GM21528 (cell line): ENCODE results near the gene PSMD9.
"Not testable (repeated sequence)": the region's sequence is repeated elsewhere in the genome, so short reads cannot be mapped to it uniquely, and the experiment has no call there.

Source experiments
- ATAC-seq: cut with Tn5 transposase; IDR thresholded peaks from one replicate; pipeline ENCODE4 v1.9.1; 2021; ENCODE audit warnings: mild to moderate bottlenecking, moderate library complexity; ENCODE audit not compliant: unreplicated experiment, low FRiP score

The PSMD9 gene

DNA sequence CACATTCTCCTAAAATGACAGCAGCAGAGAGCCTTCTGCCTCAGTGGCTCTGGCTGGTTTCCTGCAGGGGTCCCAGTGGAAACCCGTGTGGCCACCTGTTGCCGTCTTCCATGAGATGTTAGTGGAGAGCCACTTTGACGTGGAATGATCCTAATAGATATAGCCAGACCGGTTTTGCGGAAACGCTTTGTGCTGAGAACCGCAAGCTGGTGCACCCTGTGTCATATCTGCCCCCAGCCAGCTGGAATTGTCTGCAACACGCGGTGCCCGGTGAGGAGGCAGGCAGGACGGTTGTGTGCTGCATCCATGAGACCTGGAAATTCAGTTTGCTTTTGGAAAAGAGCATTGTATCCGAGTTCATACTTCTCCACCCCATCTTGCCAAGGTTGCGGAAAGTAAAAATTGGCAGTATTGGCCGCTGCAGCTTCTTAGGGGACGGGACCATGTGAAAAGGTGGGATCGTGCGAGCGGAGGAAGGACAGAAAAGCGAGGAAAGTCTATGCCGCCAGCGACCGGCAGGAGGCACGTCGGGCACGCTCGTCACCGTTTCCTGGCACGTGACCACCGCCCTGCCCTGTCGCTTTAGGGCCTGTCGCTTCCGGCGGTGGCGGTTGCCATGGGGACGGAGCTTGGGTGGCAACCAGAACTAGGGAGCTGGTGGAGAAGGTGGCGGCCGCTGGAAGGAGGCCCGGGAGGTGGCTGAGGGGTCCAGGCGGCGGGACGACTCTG is 29.5 kb downstream of the PSMD9 start, which contains the start of gene CFAP251:
TSS of gene CFAP251 (plus strand) at position 643 of the 729 bp plus-strand sequence. CDS start 2,714 bp downstream, outside the sequence.
- peak; percentile 85 for ATAC-seq

DNA sequence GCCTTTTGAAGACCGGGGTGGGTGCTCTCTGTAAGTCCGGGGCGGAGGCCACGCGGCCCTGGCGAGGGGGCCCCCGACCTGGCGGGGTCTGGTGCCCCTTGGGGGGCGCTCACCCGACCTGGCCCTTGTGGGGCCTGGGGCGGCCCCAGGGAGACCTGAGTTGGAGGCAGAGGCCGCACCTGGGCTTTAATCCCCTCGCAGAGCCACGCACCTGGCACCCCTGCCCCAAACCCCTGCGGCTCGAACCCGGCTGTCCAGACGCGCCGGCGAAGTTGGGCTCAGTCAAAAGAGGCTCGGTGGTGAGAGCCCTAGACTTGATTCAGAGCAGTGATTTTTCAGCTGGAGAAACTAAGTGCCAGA is 30.1 kb downstream of the PSMD9 start:
- peak; percentile 40 for ATAC-seq

DNA sequence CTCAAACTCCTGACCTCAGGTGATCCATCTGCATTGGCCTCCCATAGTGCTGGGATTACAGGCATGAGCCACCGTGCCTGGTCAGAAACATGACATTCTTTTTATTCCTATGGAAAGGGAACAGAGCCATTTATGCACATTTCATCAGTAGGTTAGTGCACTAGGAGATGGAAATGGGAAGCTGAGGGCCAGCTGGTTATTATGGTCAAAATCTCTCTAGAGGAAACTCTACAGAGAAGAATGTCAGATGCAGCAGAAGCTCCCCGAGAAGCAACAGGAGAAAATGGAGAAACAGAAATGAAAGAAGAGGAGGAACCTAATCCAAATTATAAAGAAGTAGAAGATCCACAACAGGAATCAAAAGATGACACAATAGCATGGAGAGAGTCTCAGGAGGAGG is 32.5 kb downstream of the PSMD9 start:
- no peak for ATAC-seq

DNA sequence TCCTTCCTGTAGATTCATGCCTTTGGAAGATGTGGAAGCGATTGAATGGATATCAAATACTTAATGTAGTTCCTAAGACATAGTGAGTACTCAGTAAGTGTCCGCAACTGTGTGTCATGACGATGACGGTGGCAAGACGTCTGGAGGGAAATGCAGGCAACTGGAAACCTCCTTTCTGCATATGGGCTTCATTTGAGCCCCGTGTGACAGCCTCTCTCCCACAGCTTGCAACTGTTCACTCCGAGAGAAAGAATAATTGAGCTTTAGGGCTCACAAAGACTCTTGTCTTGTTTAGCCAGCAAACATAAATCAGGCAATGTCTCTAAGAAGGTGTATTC is 36.7 kb downstream of the PSMD9 start:
- no peak for ATAC-seq

DNA sequence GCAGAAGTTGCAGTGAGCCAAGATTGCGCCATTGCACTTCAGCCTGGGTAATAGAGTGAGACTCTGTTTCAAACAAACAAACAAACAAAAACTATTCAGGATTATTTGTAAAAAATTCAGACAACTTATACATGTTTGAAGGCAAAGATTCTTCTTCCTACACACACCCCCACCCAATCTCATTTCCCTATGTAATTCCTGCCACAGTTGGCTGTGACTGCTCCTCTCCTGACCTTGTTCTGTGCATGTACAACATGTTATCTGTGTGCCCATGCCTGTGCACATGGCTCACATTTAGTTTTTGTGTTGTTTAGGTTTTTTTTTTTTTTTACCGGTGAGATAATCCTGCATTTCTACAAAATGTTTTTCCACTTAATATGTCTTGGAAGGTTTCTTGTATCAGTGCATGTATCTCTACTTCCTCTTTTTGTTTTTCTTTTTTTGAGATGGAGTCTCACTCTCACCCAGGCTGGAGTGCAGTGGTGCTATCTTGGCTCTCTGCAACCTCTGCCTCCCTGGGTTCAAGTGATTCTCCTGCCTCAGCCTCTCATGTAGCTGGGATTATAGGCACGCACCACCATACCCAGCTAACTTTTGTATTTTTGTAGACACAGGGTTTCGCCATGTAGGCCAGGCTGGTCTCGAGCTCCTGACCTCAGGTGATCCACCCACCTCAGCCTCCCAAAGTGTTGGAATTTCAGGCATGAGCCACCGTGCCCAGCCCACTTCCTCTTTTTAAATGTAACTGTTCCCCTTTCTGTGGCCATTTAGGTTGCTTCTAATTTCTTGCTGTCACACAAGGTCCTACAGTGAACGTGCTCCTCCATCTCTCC is 38.5 kb downstream of the PSMD9 start:
- ATAC-seq: no peak

DNA sequence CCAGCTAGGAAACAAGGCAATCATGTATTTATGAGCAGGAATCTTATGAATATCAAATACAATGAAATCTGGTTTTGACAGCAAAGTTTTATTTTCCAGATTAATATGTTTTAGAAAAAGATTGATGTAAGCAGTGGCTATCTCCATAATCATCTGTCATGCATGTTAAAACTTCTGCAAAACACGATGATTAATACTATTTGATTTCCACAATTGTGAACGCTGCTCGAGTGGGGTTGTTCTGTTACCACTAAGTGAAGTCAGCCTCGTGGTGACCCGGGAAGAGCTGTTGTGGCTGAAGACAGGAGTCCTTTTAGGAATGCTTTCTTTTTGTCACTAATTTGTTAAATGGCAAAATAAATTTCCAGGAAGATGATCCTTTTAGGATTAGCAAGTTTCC is 39.2 kb downstream of the PSMD9 start:
- no peak for ATAC-seq

DNA sequence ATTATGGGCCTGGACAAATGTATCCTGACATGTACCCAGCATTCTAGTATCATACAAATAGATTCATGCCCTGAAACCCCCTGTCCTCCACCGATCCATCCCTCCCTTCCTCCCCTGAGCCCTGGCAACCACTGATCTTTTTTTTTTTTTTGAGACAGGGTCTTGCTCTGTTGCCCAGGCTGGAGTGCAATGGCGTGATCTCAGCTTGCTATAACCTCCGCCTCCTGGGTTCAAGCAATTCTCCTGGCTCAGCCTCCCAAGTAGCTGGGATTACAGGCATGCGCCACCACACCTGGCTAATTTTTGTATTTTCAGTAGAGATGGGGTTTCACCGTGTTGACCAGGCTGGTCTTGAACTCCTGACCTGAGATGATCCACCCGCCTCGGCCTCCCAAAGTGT is 41.0 kb downstream of the PSMD9 start:
- not testable (repeated sequence) for ATAC-seq

DNA sequence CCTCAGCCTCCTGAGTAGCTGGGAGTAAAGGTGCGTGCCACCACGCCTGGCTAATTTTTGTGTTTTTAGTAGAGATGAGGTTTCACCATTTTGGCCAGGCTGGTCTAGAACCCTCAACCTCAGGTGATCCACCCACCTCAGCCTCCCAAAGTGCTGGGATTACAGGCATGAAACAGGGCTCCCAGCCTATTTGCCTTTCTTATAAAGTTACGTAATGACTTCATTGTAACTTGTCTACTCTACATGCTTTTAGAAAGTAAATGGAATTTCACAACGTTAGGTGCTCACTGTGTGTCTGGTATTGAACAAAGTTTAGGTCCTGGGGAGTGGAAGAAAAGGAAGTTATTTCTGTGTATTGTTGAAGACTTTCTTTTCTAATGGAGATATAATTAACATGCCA is 42.3 kb downstream of the PSMD9 start:
- ATAC-seq: no peak

DNA sequence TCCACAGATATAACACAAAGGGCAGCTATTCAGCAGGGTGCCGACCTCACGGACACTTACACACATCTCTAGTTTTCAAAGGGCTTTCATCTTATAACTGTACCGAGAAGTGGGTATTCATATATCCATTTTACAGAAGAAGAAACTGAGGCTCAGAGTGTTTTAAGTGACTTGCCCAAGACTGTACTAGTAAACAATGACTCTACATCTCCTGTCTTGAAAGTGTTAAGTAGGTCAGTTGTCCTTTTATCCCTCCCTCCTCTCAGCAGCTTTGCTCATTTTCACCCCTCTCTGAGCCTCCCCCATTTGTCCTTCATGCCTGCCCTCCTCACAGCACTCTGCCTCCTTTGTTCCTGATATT is 43.6 kb downstream of the PSMD9 start:
- ATAC-seq: no peak

DNA sequence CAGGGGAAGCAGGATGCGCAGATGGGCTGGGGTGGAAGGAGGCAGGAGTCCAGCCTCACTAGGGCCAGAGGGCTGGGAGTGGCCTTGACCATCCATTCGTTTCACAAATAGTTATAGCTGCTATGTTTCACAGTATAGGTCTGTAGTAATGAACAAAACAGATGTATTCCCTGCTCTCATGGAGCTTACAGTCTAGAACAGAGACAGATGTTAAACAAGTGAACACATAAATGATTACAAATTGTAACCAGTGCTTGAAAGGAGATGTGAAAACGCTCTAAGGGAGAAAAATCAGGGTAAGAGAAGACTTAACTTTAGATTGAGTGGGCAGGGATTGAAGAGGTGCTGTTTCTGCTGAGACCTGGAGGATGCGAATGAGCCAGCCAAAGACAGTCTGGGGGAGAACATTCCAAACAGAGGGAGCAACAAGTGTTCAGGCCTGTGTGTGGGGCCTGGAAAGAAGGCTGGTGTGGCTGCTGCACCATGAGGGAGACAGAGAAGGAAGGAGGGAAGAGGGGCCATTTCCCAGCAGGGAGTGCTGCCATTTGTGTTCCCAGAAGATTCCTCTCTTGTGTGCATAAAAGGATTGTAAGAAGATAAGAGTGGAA is 44.4 kb downstream of the PSMD9 start:
- ATAC-seq: no peak

DNA sequence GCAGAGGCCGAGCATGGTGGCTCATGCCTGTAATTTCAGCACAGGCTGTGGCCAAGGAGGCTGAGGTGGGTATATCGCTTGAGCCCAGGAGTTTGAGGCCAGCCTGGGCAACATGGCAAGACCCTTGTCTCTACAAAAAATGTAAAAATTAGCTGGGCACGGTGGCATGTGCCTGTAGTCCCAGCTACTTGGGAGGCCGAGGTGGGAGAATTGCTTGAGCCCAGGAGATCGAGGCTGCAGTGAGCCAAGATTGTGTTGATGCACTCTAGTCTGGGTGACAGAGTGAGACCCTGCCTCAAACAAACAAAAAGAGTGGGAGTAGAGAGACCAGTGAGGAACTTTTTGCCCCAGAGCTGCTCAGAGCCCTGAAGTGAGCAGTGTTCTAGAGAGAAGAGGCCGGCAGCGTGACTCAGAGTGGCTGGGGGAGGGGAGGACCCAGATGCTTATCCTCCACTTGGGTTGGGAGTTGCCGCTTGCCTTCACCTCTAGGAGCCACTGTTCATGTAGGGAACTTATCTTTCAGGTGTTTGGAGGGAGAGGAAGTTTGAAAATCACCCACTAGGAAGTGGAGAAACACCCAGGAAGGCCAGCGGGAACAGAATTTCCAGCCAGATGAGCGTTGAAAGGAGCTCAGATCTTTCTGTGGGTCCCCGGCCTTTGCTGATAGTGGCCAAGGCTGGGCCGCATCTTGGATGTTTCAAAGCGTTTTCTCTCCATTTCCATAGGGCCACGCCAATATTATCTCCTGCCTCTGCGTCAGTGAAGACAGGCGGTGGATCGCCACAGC is 45.1 kb downstream of the PSMD9 start:
- ATAC-seq: no peak

DNA sequence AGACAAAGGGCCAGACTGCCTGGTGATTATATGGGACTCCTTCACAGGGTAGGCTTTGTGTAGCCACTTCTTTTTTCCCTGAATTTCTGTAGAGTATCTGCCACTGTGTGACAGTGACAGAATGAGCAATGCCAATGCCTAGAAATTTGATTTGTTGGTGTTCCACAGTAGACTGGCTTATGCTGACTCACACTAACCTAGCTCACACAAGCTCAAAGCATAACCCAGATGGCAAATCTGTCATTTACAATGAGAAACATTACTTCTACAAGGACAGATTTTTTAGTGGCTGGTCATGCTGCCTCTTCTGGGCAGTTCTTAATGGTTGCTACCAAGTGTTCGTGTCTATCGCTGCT is 45.7 kb downstream of the PSMD9 start:
- no peak for ATAC-seq

DNA sequence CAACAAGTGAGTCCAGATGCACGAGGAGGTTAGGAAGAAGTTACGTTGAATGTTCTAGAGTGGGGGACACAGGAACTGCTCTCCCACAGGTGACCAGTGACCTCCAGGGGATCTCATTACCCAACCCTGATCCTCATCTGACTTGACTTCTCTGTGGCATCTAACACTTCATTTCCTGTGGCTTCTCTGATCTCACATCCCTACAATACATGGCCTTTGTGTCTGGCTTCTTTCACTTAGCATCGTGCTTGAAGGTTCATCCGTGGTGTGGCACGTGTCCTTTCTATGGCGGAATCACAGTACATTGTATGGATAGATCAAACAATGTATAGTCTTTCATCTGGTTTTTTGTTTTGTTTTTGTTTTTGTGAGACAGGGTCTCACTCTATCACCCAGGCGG is 49.1 kb downstream of the PSMD9 start:
- no peak for ATAC-seq

DNA sequence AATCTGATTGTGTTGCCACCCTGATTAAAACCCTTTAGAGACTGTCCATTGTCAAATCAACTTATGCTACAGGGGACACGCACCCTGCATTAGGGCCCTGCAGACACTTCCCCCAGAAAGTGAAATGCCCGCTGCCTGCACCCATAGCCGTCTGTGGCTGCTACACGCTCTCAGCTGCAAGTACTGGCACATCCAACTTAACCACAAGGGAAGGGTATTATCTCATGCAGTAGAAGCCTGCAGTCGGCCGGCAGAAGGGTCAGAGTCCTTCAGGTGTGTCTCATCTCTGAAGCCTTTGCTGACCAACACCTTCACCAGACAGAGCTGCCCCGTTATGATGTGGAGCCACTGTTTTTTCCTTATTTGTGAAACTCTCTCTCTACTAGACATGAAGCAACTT is 50.6 kb downstream of the PSMD9 start:
- no peak for ATAC-seq

DNA sequence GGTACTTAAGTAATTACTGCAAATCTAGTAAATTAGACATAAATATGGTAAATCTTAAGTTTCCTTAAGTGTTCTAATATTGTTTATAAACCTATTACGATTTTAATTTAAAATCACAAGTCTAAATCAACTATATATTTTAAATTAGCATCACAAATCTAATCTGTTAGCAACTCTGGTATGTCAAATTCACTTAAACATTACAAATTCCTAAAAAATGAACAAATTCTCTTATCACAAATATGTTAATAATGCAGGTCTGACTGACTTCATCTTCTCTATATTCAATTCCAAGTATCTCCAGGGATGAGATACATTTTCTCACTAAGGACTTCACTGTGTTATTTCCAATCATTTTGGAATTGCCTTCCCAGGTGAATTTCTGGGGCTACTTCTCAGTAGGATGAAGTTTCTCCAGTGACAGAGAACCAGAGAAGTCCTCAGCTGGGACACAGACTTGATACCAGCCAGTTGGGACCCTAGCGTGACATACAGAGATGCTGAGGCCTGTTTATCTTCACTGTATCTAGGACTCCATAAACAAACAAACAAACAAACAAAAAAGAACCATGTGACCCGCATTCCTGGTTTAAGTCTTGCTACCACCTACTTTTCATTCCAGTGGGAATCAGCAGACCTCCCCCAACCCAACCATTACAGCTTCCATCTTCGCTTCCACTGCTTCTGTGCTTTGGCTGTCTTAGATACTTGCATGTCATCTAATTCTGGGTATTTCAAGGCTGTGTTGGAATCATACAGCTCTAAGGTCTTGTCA is 51.6 kb downstream of the PSMD9 start:
- no peak for ATAC-seq

DNA sequence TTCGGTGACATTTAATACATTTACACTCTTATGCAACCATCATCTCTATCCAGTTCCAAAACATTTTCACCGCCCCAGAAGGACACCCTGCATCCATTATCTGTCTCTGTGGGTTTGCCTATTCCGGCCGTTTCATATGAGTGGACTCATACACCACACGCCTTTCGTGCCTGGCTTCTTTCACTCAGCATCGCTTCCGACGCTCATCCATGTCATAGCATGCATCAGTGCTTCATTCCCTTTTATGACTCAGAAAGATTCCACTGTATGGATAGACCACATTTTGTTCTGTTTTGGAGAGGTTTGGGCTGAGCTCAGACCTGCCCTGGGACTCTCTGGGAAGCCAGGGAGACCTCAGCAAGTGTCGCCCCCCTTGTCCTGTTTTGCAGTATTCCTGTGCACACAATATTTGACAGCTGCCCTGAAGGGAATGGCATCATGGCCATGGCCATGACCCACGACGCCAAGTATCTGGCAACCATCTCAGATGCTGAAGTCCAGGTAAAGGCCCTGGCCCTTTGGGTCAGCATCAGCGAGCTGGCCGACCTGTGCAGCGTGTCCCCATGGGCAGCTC is 53.6 kb downstream of the PSMD9 start:
- no peak for ATAC-seq

DNA sequence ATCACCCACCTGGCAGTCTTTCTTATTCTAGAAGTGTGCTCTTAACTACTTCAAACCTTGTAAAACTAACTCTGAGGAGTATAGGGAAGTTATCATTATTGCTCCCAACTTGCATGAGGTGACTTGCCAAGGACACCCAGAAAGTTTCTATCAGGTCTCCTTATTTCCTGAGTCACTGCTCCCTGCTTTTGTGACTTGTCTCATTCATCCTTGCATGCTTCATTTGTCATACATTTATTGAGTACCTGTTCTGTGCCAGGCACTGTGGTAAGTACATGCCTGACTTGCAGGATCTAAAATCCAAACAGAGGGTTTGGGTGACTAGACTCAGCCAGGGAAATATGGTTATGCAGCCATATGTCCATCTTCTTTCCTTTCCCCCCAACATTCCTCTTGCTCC is 55.3 kb downstream of the PSMD9 start:
- ATAC-seq: no peak

DNA sequence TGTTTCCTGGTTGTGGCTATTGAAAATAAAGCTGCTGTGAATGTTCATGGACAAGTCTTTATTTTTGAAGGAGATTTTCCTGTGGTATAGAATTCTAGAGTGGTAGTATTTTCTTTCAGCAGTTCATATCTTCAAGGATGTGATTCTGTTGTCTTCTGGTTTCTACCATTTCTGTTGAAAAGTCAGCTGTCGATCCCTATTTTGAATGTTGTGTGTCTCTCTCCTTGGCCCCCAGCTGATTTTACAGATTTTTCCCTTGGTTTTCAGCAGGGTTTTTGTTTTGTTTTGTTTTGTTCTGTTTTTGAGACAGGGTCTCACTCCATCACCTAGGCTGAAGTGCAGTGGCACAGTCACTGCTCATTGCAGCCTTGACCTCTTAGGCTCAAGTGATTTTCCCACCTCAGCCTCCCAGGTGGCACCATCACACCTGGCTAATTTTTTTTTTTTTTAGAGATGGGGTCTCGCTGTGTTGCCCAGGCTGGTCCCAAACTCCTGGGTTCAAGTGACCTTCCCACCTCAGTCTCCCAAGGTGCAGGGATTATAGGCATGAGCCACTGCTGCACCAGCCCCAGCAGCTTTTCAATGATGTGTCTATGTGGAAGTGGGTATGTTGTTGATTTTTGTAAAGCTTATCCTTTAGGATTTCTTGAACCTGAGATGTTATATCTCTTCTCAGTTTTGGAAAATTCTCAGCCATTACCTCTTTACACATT is 57.9 kb downstream of the PSMD9 start:
- no peak for ATAC-seq

DNA sequence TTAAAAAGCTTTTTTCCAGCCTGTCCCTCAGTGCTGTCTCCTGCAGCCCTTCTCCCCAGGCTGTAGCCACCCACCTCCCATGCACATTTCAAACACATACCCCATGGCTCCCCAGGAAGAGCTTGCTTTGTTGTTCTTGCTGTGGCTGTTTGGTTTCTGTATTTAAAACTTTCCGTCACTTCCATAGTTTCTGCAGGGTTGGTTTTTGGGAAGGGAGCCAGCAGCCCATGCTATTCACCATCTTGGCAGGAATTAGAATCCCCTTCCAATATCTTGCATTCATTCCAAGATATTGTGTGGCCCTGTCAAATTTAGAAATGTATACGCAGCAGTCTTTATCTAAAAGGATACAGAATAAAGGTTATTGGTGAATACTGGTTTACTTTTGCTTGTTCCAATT is 59.4 kb downstream of the PSMD9 start:
- no peak for ATAC-seq
